ENCODE data around the gene JOSD2.

DNA sequence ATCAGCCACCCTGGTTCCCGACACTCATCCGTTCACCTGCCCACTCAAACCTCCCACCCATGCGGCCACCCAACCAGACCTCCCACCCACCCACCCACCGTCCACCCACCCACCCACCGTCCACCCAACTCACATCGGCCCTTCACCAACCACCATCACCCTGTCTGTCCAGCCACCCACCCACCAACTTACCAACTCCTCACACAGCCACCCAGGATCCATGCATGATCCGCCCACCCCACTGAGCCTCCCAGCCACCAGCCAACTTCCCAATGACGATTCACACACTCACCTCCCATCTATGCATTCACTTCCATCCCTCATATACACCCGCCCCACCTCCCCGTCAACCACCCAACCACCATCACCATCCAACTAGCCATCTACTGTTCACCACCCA lies 4.3 kb downstream of the JOSD2 start:
- TF ChIP-seq, protein P1, sequence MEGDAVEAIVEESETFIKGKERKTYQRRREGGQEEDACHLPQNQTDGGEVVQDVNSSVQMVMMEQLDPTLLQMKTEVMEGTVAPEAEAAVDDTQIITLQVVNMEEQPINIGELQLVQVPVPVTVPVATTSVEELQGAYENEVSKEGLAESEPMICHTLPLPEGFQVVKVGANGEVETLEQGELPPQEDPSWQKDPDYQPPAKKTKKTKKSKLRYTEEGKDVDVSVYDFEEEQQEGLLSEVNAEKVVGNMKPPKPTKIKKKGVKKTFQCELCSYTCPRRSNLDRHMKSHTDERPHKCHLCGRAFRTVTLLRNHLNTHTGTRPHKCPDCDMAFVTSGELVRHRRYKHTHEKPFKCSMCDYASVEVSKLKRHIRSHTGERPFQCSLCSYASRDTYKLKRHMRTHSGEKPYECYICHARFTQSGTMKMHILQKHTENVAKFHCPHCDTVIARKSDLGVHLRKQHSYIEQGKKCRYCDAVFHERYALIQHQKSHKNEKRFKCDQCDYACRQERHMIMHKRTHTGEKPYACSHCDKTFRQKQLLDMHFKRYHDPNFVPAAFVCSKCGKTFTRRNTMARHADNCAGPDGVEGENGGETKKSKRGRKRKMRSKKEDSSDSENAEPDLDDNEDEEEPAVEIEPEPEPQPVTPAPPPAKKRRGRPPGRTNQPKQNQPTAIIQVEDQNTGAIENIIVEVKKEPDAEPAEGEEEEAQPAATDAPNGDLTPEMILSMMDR (IDR thresholded peaks at IDR 0.05 in 2 of 3, conservative IDR thresholded peaks at IDR 0.05 in 1 of 3; ENCODE audit: borderline replicate concordance in 1 of 3, insufficient read depth in 1 of 3, low read depth in 2 of 3, low read length in 2 of 3), result no peak
- TF ChIP-seq POLR2AphosphoS5 (IDR thresholded peaks at IDR 0.05; ENCODE audit: low read depth, low read length) (no peak), ZNF274 (IDR thresholded peaks at IDR 0.05; ENCODE audit: low read depth, low read length) (no peak), YY1 (IDR thresholded peaks at IDR 0.05; ENCODE audit: extremely low read depth, insufficient replicate concordance, low read depth, low read length) (no peak), POLR2A (IDR thresholded peaks at IDR 0.05; ENCODE audit: borderline replicate concordance, extremely low read depth, insufficient read depth, insufficient read length) (no peak), EZH2 (IDR thresholded peaks at IDR 0.05) (no peak)

Measured in HCT116 (cell line).